Endodermal cell (in vitro differentiated cells): Measurements from ENCODE around the gene ARPIN. TPM values are rescaled to one million over a fixed set of nuclear protein-coding genes. Genes with fewer than 3 reads are reported as not detected.

Source experiments
- DNase-seq: peaks from one replicate; pipeline ENCODE4 v3.0.0-alpha.2; 2017
- H3K27ac ChIP-seq: 2 replicates; pipeline ENCODE4 v1.5.1; 2013; ENCODE audit warnings: mild to moderate bottlenecking, low read depth, low read length, moderate library complexity
- H3K27me3 ChIP-seq: 2 replicates; pipeline ENCODE4 v1.6.1; 2013; ENCODE audit warnings: mild to moderate bottlenecking, low read length, moderate library complexity; ENCODE audit not compliant: insufficient read depth, control insufficient read depth, poor library complexity, severe bottlenecking
- H3K36me3 ChIP-seq: 2 replicates; pipeline ENCODE4 v1.7.0; 2013; ENCODE audit warnings: mild to moderate bottlenecking, low read length, moderate library complexity; ENCODE audit not compliant: control insufficient read depth, insufficient read depth
- H3K4me1 ChIP-seq: one replicate; pipeline ENCODE4 v1.7.0; 2013; ENCODE audit warnings: low read length; ENCODE audit not compliant: control insufficient read depth, insufficient read depth
- H3K4me3 ChIP-seq: 2 replicates; pipeline ENCODE4 v1.5.1; 2013; ENCODE audit warnings: mild to moderate bottlenecking, low read length, moderate library complexity
- H3K9ac ChIP-seq: 2 replicates; pipeline ENCODE4 v1.6.1; 2013; ENCODE audit warnings: mild to moderate bottlenecking, low read length, moderate library complexity; ENCODE audit not compliant: poor library complexity, severe bottlenecking; ENCODE audit errors: extremely low read depth
- H3K9me3 ChIP-seq: 2 replicates; pipeline ENCODE4 v1.6.1; 2013; ENCODE audit warnings: mild to moderate bottlenecking, low read length, moderate library complexity; ENCODE audit not compliant: control insufficient read depth
- H3K27ac Mint-ChIP-seq: 2 replicates; pipeline ENCODE4 v1.8.0; 2020; ENCODE audit warnings: mixed read lengths
- H3K27me3 Mint-ChIP-seq: 2 replicates; pipeline ENCODE4 v1.8.0; 2021; ENCODE audit warnings: mild to moderate bottlenecking, mixed read lengths; ENCODE audit not compliant: insufficient read depth
- H3K36me3 Mint-ChIP-seq: 2 replicates; pipeline ENCODE4 v1.8.0; 2020; ENCODE audit warnings: low read depth, mixed read lengths
- H3K4me1 Mint-ChIP-seq: 2 replicates; pipeline ENCODE4 v1.8.0; 2020; ENCODE audit warnings: mixed read lengths
- H3K4me3 Mint-ChIP-seq: 2 replicates; pipeline ENCODE4 v1.8.0; 2020; ENCODE audit warnings: mild to moderate bottlenecking, moderate library complexity, mixed read lengths
- H3K9me3 Mint-ChIP-seq: 2 replicates; pipeline ENCODE4 v1.8.0; 2020; ENCODE audit warnings: mild to moderate bottlenecking, mixed read lengths
- CTCF ChIP-seq: fragments of 200-600 bp; sonication (generic); conservative IDR thresholded peaks from 2 replicates; pipeline ENCODE4 v1.5.0; 2021; ENCODE audit warnings: antibody characterized with exemption, mild to moderate bottlenecking
- WGBS, 2 experiments: methylation state at CpG; one replicate each; pipeline versions ENCODE4 v1.1.5 to v1.1.7; 2013; ENCODE audit warnings: missing lambda C conversion rate in 2 of 2, mixed read lengths in 1 of 2; ENCODE audit not compliant: insufficient coverage in 1 of 2, insufficient read length in 1 of 2; 5-methylcytosine and 5-hydroxymethylcytosine counted together
- total RNA-seq, 2 donors: library from RNA; stranded (reverse); fragmentation: NEBNext Ultra II Directional in 1 of 2; extraction: Animal tissue kit (Norgen Biotek cat#: 25700) in 1 of 2; gene quantifications; 2 replicates in 1 of 2; 3 replicates in 1 of 2; pipeline ENCODE4 v1.2.1, GENCODE V29; 2021

ARPIN gene
- total RNA-seq, 2 donors from 2014 or later = 6.9 to 11.2 TPM

DNA sequence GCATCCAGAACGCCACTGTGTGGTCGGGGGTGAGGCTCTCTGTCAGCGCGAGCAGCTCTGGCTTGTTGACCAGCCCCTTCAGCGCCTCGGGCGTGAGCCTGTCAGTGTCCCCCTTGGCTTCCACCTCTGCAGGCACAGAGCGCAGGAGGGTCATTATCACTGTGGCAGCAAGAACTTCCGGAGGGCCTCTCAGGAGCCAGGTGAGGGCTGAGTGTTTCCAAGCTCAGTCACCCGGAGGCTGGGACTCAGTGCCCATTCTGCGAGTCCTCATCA lies 9.0 kb downstream of the ARPIN start:
- Mint-ChIP-seq H3K27ac (no peak overlapping the region), H3K9me3 (no peaks in the 10 kb centered on the region), H3K4me1 (peaks cover 12% of the 10 kb centered on the region), H3K4me3 (no peak overlapping the region), H3K27me3 (peaks cover 52% of the 10 kb centered on the region), H3K36me3 (no peaks in the 10 kb centered on the region)
- no peak overlapping the region for H3K9ac ChIP-seq
- 94 to 97% methylated on average over 8 to 11 of the region's 11 CpGs for WGBS, 2 experiments
- TF ChIP-seq CTCF = no peak
- DNase-seq = no peak
- H3K27me3 ChIP-seq = no peaks in the 10 kb centered on the region
- H3K27ac ChIP-seq = no peak overlapping the region
- H3K36me3 ChIP-seq = no peaks in the 10 kb centered on the region
- H3K9me3 ChIP-seq = no peaks in the 10 kb centered on the region
- H3K4me1 ChIP-seq = peaks cover 5% of the 10 kb centered on the region
- H3K4me3 ChIP-seq = no peak overlapping the region

GRCh38 chr15:89903015-89903857 lies 9.5 kb downstream of the ARPIN start:
- H3K9me3 Mint-ChIP-seq = no peaks in the 10 kb centered on the region
- H3K27me3 Mint-ChIP-seq = peaks cover 48% of the 10 kb centered on the region
- no peak for DNase-seq
- H3K36me3 Mint-ChIP-seq = no peaks in the 10 kb centered on the region
- Histone ChIP-seq H3K9me3 (no peaks in the 10 kb centered on the region), H3K27me3 (no peaks in the 10 kb centered on the region), H3K4me1 (peaks cover 5% of the 10 kb centered on the region), H3K9ac (no peak overlapping the region), H3K27ac (no peak overlapping the region), H3K4me3 (no peak overlapping the region), H3K36me3 (no peaks in the 10 kb centered on the region)
- no peak overlapping the region for H3K4me3 Mint-ChIP-seq
- no peak for TF ChIP-seq CTCF
- no peak overlapping the region for H3K27ac Mint-ChIP-seq
- H3K4me1 Mint-ChIP-seq = peaks cover 12% of the 10 kb centered on the region
- 93% methylated on average over 11 to 15 of the region's 15 CpGs for WGBS, 2 experiments

DNA sequence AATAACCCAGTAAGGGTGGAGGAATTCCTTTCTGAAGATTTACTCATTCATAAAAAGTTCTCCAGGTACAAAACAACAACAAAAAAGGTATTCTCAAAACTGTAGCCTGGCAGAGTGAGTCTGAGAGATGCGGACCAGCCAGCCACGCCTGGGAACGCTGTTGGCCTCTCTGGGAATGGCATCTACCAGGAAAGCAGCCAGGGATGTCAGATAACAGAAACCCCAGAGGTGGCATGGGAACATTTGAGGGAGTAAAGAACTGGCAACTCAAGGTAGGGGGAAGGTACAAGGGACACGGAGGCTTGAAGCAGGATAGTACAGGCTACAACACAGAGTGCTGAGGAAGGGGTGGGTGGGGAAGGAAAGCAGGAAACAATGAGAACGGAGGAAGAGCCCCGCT lies 11.9 kb downstream of the ARPIN start:
- no peaks in the 10 kb centered on the region for H3K36me3 ChIP-seq
- TF ChIP-seq CTCF = no peak
- no peaks in the 10 kb centered on the region for H3K9me3 ChIP-seq
- WGBS, 2 experiments = 90 to 97% methylated on average over 4 to 6 of the region's 6 CpGs
- Mint-ChIP-seq H3K4me1 (peaks cover 6% of the 10 kb centered on the region), H3K4me3 (no peak overlapping the region), H3K27ac (no peak overlapping the region), H3K9me3 (no peaks in the 10 kb centered on the region), H3K36me3 (no peaks in the 10 kb centered on the region), H3K27me3 (peaks cover 44% of the 10 kb centered on the region)
- H3K27me3 ChIP-seq = no peaks in the 10 kb centered on the region
- no peak overlapping the region for H3K4me3 ChIP-seq
- DNase-seq = no peak
- H3K4me1 ChIP-seq = no peaks in the 10 kb centered on the region
- no peak overlapping the region for H3K9ac ChIP-seq
- no peak overlapping the region for H3K27ac ChIP-seq
